GM12873 (cell line): Measurements from ENCODE around the gene DUSP3.

ENCODE experiments used
- CTCF ChIP-seq: IDR thresholded peaks from 2 replicates; pipeline ENCODE4 v1.5.1; 2012; ENCODE audit warnings: low read depth, mild to moderate bottlenecking, moderate library complexity, low read length, control low read depth; ENCODE audit not compliant: insufficient read depth; ENCODE audit errors: missing control alignments

DUSP3 gene

DNA sequence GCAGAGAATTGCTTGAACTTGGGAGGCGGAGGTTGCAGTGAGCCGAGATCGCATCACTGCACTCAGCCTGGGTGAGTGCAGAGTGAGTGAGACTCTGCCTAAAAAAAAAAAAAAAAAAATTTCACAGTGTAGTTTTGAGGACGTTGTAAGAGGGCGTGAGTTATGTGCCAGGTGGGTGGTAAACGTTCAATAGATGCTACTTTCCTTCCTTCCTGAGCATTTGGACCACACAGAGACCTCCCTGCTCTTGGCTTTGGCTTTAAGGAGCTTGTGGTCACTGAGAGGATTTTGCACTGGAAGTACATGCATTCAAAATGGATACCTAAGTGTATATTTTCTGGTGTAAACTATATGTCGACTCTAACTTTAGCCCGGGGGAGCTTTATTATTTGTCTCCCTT lies 50.7 kb downstream of the DUSP3 start:
- TF ChIP-seq CTCF = no peak

GRCh38 chr17:43723697-43724359 lies 54.9 kb downstream of the DUSP3 start:
- TF ChIP-seq CTCF = no peak

DNA sequence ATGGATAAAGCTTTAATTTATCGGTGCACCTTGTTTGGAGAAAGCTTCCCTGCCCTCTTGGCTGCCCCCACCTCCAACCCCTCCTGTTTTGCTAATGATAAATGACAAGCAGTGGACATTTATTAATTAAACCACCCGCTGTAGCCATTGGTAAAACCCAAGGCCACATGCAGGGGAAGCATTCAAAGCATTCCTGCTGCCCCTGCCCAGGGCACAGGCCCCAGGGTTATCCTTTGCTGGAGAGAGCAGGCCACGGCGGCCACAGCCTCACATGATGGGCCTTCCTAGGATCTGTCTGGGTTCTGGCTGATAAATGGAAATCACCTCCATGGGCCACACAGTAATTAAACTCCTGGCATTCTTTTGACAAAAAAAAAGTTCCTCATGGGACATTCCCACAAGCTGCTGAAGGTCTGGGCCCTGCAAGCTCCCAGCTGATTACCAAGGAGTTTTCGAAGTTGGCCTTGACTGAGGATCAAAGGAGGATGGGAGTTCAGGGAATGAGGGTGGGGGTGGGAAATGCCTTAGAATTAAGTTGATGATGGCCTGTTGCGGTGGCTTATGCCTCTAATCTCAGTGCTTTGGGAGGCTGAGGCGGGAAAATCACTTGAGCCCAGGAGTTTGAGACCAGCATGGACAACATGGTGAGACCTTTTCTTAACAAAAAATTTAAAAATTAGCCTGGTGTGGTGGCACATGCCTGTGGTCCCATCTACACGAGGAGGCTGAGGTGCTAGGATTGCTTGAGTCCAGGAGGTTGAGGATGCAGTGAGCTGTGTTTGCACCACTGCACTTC lies 55.7 kb downstream of the DUSP3 start:
- TF ChIP-seq CTCF = no peak

- no peak for TF ChIP-seq CTCF
These were observed 56.5 kb downstream of the DUSP3 start for GRCh38 chr17:43722269-43722619.

DNA sequence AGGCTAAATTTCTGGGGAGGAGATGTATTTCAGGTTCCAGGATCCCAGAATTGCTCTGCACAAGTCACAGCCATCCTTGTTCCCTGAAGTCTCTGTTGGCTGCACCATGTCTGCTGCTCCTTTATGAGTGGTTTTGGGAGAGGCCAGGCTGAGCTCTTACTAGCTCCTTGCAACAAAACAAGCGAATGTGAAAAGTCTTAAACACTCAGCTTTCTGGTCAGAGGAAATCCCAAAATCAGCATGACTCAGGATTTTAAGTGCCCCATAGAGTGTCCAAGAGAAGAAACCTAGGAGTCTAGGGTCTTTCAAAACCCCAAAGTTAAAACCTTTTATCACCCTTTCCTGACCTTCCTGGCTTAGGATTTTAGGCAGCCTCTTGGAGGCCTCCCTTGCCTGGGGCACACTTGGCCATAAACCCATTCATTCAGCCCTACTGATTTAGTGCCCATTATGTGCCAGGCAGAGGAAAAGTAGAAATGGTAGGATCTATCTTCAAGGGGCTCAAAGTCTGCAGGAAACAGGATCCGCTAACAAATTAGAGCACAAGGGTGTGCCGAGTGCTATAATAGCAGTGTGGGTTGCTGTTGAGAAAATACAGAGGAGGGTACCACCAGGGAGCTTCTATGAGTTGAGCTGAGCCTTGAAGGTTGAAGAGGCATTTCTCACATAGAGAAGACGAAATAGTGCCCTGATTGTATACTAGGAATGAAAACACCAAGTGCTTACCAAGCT lies 57.1 kb downstream of the DUSP3 start:
- TF ChIP-seq CTCF = no peak

DNA sequence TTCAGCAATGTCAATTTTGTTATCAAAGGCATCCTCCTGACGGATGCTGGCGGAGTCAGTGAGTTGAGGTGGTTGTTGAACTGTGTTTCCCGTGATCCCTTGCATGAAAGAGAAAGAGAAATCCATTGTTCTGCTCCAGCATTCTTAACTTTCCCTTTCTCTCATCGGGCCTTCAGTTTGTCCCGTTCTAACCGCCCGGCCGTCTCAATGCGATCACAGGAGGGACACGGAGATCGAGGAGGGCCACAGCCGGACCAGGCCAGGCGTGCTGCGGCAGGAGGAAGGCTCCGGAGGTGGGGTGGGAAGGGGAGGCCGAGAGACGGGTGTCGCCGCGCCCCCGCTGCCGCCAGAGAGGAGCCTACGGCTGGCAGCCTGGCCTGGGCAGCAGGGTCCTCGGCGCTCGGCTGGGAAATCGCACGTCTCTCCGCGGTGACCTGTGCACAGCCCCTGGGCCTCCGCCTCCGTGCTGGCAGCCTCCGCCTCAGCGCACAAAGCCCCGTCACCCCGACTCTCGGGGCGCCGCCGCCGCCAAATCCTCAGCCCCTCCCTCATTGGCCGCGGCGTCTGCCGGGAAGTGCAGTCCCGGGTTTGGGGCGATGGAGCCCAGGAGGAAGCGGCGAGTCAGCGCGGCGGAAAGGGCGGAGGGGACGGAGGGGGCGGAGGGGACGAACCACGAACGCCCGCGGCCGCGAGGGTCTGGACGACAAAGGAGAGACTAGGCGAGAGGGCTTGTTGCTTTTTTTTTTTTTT lies 58.3 kb downstream of the DUSP3 start:
- TF ChIP-seq CTCF = no peak
